ENCODE measurements around the gene FAM13A. TPM values are rescaled to one million over a fixed set of nuclear protein-coding genes. Genes with fewer than 3 reads are reported as not detected.

FAM13A gene
- total and polyA plus RNA-seq, 2 donors (not counting 3 experiments of a cell fraction or from before 2014, with no cell fraction given), result 3.3 to 10.5 TPM

- no peak overlapping the region for H3K4me3 ChIP-seq (replicated peaks in 1 of 3; ENCODE audit: insufficient read depth in 1 of 3, low read depth in 1 of 3, low read length in 3 of 3)
- no peaks in the 10 kb centered on the region for H3K9me1 ChIP-seq (replicated peaks; ENCODE audit: control insufficient read depth, extremely low read depth, insufficient read depth, low read length)
- POLR2A ChIA-PET, result no interaction called here
- TF ChIP-seq MAX (IDR thresholded peaks at IDR 0.05; ENCODE audit: insufficient read depth, insufficient read length), result no peak
- no peaks in the 10 kb centered on the region for H3K79me2 ChIP-seq (ENCODE audit: control insufficient read depth, insufficient read depth, low read length)
- H2AFZ ChIP-seq (ENCODE audit: low read depth, low read length), result no peak overlapping the region
- H3K36me3 ChIP-seq (ENCODE audit: control insufficient read depth in 2 of 2, extremely low read depth in 1 of 2, insufficient read depth in 2 of 2, low read length in 2 of 2), result no peaks in the 10 kb centered on the region
- no peak overlapping the region for H3K27ac ChIP-seq (ENCODE audit: insufficient read depth, low read depth, low read length)
- CTCF ChIA-PET, result interaction anchor here (1.2 to 6.1 kb wide), 5 partner anchors 89 to 264 kb away, joined by 3 to 75 read pairs (median 28); no protein-coding TSS in a partner anchor
- H3K9me3 ChIP-seq (replicated peaks; ENCODE audit: control insufficient read depth, insufficient read depth, low read length), result no peaks in the 10 kb centered on the region
- DNase-seq (ENCODE audit: low read depth, low spot score), result no peak
- BruUV-seq (replicated peaks), result no TSS peak
- no peak overlapping the region for H3K9ac ChIP-seq (replicated peaks; ENCODE audit: extremely low read depth, insufficient read depth, low read length)
- dilution Hi-C loops (cut with MboI; ENCODE audit: extremely low pct_ligation_motif_present, low sequenced_read_pairs) (no loop called here), intact Hi-C loops (cut with micrococcal nuclease) (loop anchor here (5.0 kb wide), 2 partner anchors 66 to 266 kb away; no protein-coding TSS in a partner anchor)
- no peaks in the 10 kb centered on the region for H3K27me3 ChIP-seq (ENCODE audit: control insufficient read depth in 2 of 2, insufficient read depth in 2 of 2, low read length in 2 of 2)
- FAIRE-seq, result no peak
- no peaks in the 10 kb centered on the region for H3K4me1 ChIP-seq (ENCODE audit: control insufficient read depth, extremely low read depth, insufficient read depth, low read length)
- H4K20me1 ChIP-seq (replicated peaks; ENCODE audit: control insufficient read depth, extremely low read depth, insufficient read depth, low read length), result no peaks in the 10 kb centered on the region
- H3K4me2 ChIP-seq (ENCODE audit: insufficient read depth, low read length), result no peak overlapping the region
These were observed 263.5 kb downstream of the FAM13A start for GRCh38 chr4:88793475-88793874.

GRCh38 chr4:88792821-88793220 lies 264.2 kb downstream of the FAM13A start:
- dilution Hi-C loops (cut with MboI; ENCODE audit: extremely low pct_ligation_motif_present, low sequenced_read_pairs), result no loop called here
- CTCF ChIA-PET, result interaction anchor here (1.2 to 6.1 kb wide), 4 partner anchors 88 to 263 kb away, joined by 3 to 75 read pairs (median 50); no protein-coding TSS in a partner anchor
- no peak overlapping the region for H3K9ac ChIP-seq (replicated peaks; ENCODE audit: extremely low read depth, insufficient read depth, low read length)

More at GRCh38 chr4:88792821-88793220, 264.2 kb downstream of the FAM13A start:
- FAIRE-seq (no peak), DNase-seq (ENCODE audit: low read depth, low spot score) (peak; percentile 10)
- Histone ChIP-seq H3K27ac (ENCODE audit: insufficient read depth, low read depth, low read length) (no peak overlapping the region), H3K4me1 (ENCODE audit: control insufficient read depth, extremely low read depth, insufficient read depth, low read length) (no peaks in the 10 kb centered on the region), H3K4me3 (replicated peaks in 1 of 3; ENCODE audit: insufficient read depth in 1 of 3, low read depth in 1 of 3, low read length in 3 of 3) (no peak overlapping the region), H3K9me3 (replicated peaks; ENCODE audit: control insufficient read depth, insufficient read depth, low read length) (no peaks in the 10 kb centered on the region), H2AFZ (ENCODE audit: low read depth, low read length) (no peak overlapping the region), H3K27me3 (ENCODE audit: control insufficient read depth in 2 of 2, insufficient read depth in 2 of 2, low read length in 2 of 2) (no peaks in the 10 kb centered on the region), H3K36me3 (ENCODE audit: control insufficient read depth in 2 of 2, extremely low read depth in 1 of 2, insufficient read depth in 2 of 2, low read length in 2 of 2) (no peaks in the 10 kb centered on the region), H3K9me1 (replicated peaks; ENCODE audit: control insufficient read depth, extremely low read depth, insufficient read depth, low read length) (no peaks in the 10 kb centered on the region), H3K79me2 (ENCODE audit: control insufficient read depth, insufficient read depth, low read length) (no peaks in the 10 kb centered on the region), H4K20me1 (replicated peaks; ENCODE audit: control insufficient read depth, extremely low read depth, insufficient read depth, low read length) (no peaks in the 10 kb centered on the region), H3K4me2 (ENCODE audit: insufficient read depth, low read length) (no peak overlapping the region)
- TF ChIP-seq POLR2A (IDR thresholded peaks at IDR 0.05; ENCODE audit: low read depth, low read length) (no peak), MYC (IDR thresholded peaks at IDR 0.05; ENCODE audit: low read depth, low read length) (no peak), GATA2 (IDR thresholded peaks at IDR 0.05; ENCODE audit: insufficient read depth, insufficient read length, low read depth, low read length) (no peak), CTCF (IDR thresholded peaks at IDR 0.05; ENCODE audit: extremely low read depth in 1 of 2, insufficient read depth in 1 of 2, low read depth in 1 of 2, low read length in 2 of 2) (no peak), POLR2AphosphoS5 (IDR thresholded peaks at IDR 0.05; ENCODE audit: insufficient read depth, low read depth, low read length) (no peak), EZH2 (IDR thresholded peaks at IDR 0.05; ENCODE audit: borderline replicate concordance, low read depth, low read length, severe bottlenecking) (no peak), JUN (IDR thresholded peaks at IDR 0.05; ENCODE audit: borderline replicate concordance, insufficient read depth, insufficient read length, low read depth) (no peak), MAX (IDR thresholded peaks at IDR 0.05; ENCODE audit: insufficient read depth, insufficient read length) (no peak), FOS (IDR thresholded peaks at IDR 0.05; ENCODE audit: borderline replicate concordance, insufficient read depth, low read length) (no peak)
- BruUV-seq (replicated peaks), result no TSS peak
- POLR2A ChIA-PET, result no interaction called here
- intact Hi-C loops (cut with micrococcal nuclease), result loop anchor here (5.0 kb wide), 2 partner anchors 66 to 266 kb away; no protein-coding TSS in a partner anchor
